Breast epithelium (tissue), 4 donors: ENCODE measurements around the gene PAIP2. TPM values are rescaled to one million over a fixed set of nuclear protein-coding genes. Genes with fewer than 3 reads are reported as not detected.
"Not testable (repeated sequence)": the region's sequence is repeated elsewhere in the genome, so short reads cannot be mapped to it uniquely, and the experiment has no call there.

Experiments
- DNase-seq, 2 donors: peaks; one replicate each; pipeline ENCODE4 v3.0.0-alpha.2; 2019; ENCODE audit warnings: low spot score in 2 of 2
- H3K27ac ChIP-seq, 2 donors: fragments of 200-600 bp; sonication (generic) in 1 of 2; one replicate each; pipeline ENCODE4 v1.5.1; 2016 to 2019; ENCODE audit warnings: mild to moderate bottlenecking in 1 of 2
- H3K27me3 ChIP-seq, 2 donors: fragments of 200-600 bp; sonication (generic) in 1 of 2; one replicate each; pipeline versions ENCODE4 v1.5.1 to v1.6.0; 2017 to 2019; ENCODE audit warnings: control low read depth in 1 of 2, mild to moderate bottlenecking in 1 of 2
- H3K36me3 ChIP-seq: fragments of 200-600 bp; one replicate; pipeline ENCODE4 v1.5.1; 2019
- H3K4me1 ChIP-seq, 2 donors: fragments of 200-600 bp; sonication (generic); one replicate each; pipeline ENCODE4 v1.5.1; 2016 to 2019; ENCODE audit warnings: control low read depth in 1 of 2
- H3K4me3 ChIP-seq, 3 donors: fragments of 200-600 bp; sonication (generic); 1 replicate in 2 of 3; 2 replicates in 1 of 3; pipeline ENCODE4 v1.5.1; 2016 to 2019; ENCODE audit warnings: mild to moderate bottlenecking in 3 of 3, moderate library complexity in 2 of 3
- H3K9me3 ChIP-seq, 2 donors: fragments of 200-600 bp; sonication (generic) in 1 of 2; one replicate each; pipeline ENCODE4 v1.5.1; 2016 to 2019; ENCODE audit warnings: control low read depth in 1 of 2
- CTCF ChIP-seq, 3 donors: fragments of 450-650 bp; IDR thresholded peaks; one replicate each; pipeline ENCODE4 v1.5.1; 2016 to 2017; ENCODE audit warnings: antibody characterized with exemption in 3 of 3, mild to moderate bottlenecking in 3 of 3, moderate library complexity in 3 of 3
- POLR2A ChIP-seq: fragments of 450-650 bp; IDR thresholded peaks from one replicate; pipeline ENCODE4 v1.6.1; 2016; ENCODE audit warnings: antibody characterized with exemption, mild to moderate bottlenecking, moderate library complexity
- POLR2AphosphoS5 ChIP-seq, 3 donors: sonication (generic); formaldehyde crosslinking; IDR thresholded peaks; one replicate each; pipeline ENCODE4 v1.6.1; 2017; ENCODE audit warnings: antibody characterized with exemption in 3 of 3
- intact Hi-C: fragments of 100-400 bp; cut with DNase I; formaldehyde crosslinking; loops from one replicate; pipeline ENCODE4 v1.15.1; 2023; ENCODE audit warnings: low total_unique reads
- total RNA-seq, 3 donors: library from RNA; depleted of rRNA; stranded (reverse); fragments of >200 nt; gene quantifications; one replicate each; pipeline ENCODE4 v1.1.0, GENCODE V29; 2016

PAIP2 gene
- total RNA-seq, 3 donors from 2014 or later, result 86.3 to 95.4 (median 95.0) TPM

GRCh38 chr5:139403418-139403786 is 61.7 kb downstream of the PAIP2 start:
- intact Hi-C loops, result no loop called here

GRCh38 chr5:139403787-139404483 is 62.3 kb downstream of the PAIP2 start, which contains the start of gene SPATA24:
Gene SPATA24, minus strand, starts transcription at chr5:139404089. Its CDS starts 29 bp downstream, at chr5:139404060.
- intact Hi-C loops, result no loop called here
- Histone ChIP-seq H3K27me3 (no peaks in the 10 kb centered on the region), H3K27ac (peak within 1 kb of the TSS; percentile 94), H3K4me3 (peak within 1 kb of the TSS; percentile 44 to 69 (median 57)), H3K9me3 (no peaks in the 10 kb centered on the region), H3K4me1 (no peaks in the 10 kb centered on the region), H3K36me3 (no peaks in the 10 kb centered on the region)
- TF ChIP-seq POLR2AphosphoS5 (IDR thresholded peaks at IDR 0.05), result peak; percentile 75 to 95 (median 82)
- no peak for TF ChIP-seq POLR2A
- DNase-seq, result peak; percentile 97 to 98

More at GRCh38 chr5:139403418-139403786, 61.7 kb downstream of the PAIP2 start:
- Histone ChIP-seq H3K27ac (peak overlapping the region; percentile 94), H3K9me3 (no peaks in the 10 kb centered on the region), H3K4me3 (peak overlapping the region; percentile 44 to 69 (median 57)), H3K4me1 (no peaks in the 10 kb centered on the region), H3K27me3 (no peaks in the 10 kb centered on the region), H3K36me3 (no peaks in the 10 kb centered on the region)
- TF ChIP-seq POLR2AphosphoS5 (IDR thresholded peaks at IDR 0.05) (no peak), POLR2A (no peak), CTCF (IDR thresholded peaks at IDR 0.05) (no peak)
- DNase-seq, result no peak

- intact Hi-C loops, result no loop called here
- Histone ChIP-seq H3K4me1 (no peaks in the 10 kb centered on the region), H3K27ac (peak overlapping the region; percentile 94), H3K4me3 (peak overlapping the region; percentile 44 to 69 (median 57)), H3K36me3 (no peaks in the 10 kb centered on the region), H3K9me3 (no peaks in the 10 kb centered on the region), H3K27me3 (no peaks in the 10 kb centered on the region)
- TF ChIP-seq POLR2AphosphoS5 (IDR thresholded peaks at IDR 0.05) (no peak), POLR2A (no peak), CTCF (IDR thresholded peaks at IDR 0.05) (no peak)
- no peak for DNase-seq
These were observed 62.8 kb downstream of the PAIP2 start for GRCh38 chr5:139404484-139404840.

GRCh38 chr5:139406963-139407362 is 65.3 kb downstream of the PAIP2 start:
- H3K4me3 ChIP-seq, result no peak overlapping the region
- TF ChIP-seq POLR2AphosphoS5 (IDR thresholded peaks at IDR 0.05), result no peak
- no peak overlapping the region for H3K27ac ChIP-seq
- H3K9me3 ChIP-seq, result no peaks in the 10 kb centered on the region
- H3K4me1 ChIP-seq, result no peaks in the 10 kb centered on the region
- H3K36me3 ChIP-seq, result no peaks in the 10 kb centered on the region
- intact Hi-C loops, result no loop called here
- peak in 1 of 2 donors; percentile 4 for DNase-seq
- no peaks in the 10 kb centered on the region for H3K27me3 ChIP-seq

- no peaks in the 10 kb centered on the region for H3K36me3 ChIP-seq
- no peak for DNase-seq
- no peaks in the 10 kb centered on the region for H3K9me3 ChIP-seq
- intact Hi-C loops, result no loop called here
- H3K27me3 ChIP-seq, result no peaks in the 10 kb centered on the region
- no peak overlapping the region for H3K4me3 ChIP-seq
- no peak overlapping the region for H3K27ac ChIP-seq
- H3K4me1 ChIP-seq, result no peaks in the 10 kb centered on the region
- TF ChIP-seq POLR2A (no peak), CTCF (IDR thresholded peaks at IDR 0.05) (no peak), POLR2AphosphoS5 (IDR thresholded peaks at IDR 0.05) (no peak)
These were observed 65.9 kb downstream of the PAIP2 start for GRCh38 chr5:139407517-139407916.

GRCh38 chr5:139408191-139408590 is 66.5 kb downstream of the PAIP2 start:
- TF ChIP-seq CTCF (IDR thresholded peaks at IDR 0.05) (no peak), POLR2AphosphoS5 (IDR thresholded peaks at IDR 0.05) (no peak), POLR2A (no peak)
- Histone ChIP-seq H3K27ac (no peak overlapping the region), H3K27me3 (no peaks in the 10 kb centered on the region), H3K4me3 (no peak overlapping the region), H3K36me3 (no peaks in the 10 kb centered on the region), H3K9me3 (no peaks in the 10 kb centered on the region), H3K4me1 (no peaks in the 10 kb centered on the region)
- intact Hi-C loops, result no loop called here
- no peak for DNase-seq

- H3K4me3 ChIP-seq, H3K27ac ChIP-seq, intact Hi-C loops, DNase-seq, H3K27me3 ChIP-seq, H3K9me3 ChIP-seq, H3K36me3 ChIP-seq, H3K4me1 ChIP-seq: not testable (repeated sequence)
These were observed 67.5 kb downstream of the PAIP2 start for GRCh38 chr5:139409116-139409515.
